NB4 (cell line): Measurements from ENCODE around the gene MAPK8IP3.

ENCODE experiments used
- DNase-seq: peaks from one replicate; pipeline ENCODE4 v3.0.0; 2010; ENCODE audit warnings: low read depth
- H3K4me3 ChIP-seq: one replicate; pipeline ENCODE4 v1.5.1; 2011; ENCODE audit warnings: mild to moderate bottlenecking, low read depth, low read length, moderate library complexity
- CTCF ChIP-seq: IDR thresholded peaks from one replicate; pipeline ENCODE4 v1.5.1; 2012; ENCODE audit warnings: low read depth, low read length
- MYC ChIP-seq: IDR thresholded peaks from 2 replicates; pipeline ENCODE4 v1.6.1; 2011; ENCODE audit warnings: low read depth, low read length
- POLR2A ChIP-seq: IDR thresholded peaks from 2 replicates; pipeline ENCODE4 v1.6.1; 2011; ENCODE audit warnings: mild to moderate bottlenecking; ENCODE audit not compliant: insufficient read length; ENCODE audit errors: extremely low read depth
- TF ChIP-seq, protein P1 (sequence below): IDR thresholded peaks from 2 replicates; pipeline ENCODE4 v1.6.1; 2011; ENCODE audit warnings: low read depth, low read length

The MAPK8IP3 gene

DNA sequence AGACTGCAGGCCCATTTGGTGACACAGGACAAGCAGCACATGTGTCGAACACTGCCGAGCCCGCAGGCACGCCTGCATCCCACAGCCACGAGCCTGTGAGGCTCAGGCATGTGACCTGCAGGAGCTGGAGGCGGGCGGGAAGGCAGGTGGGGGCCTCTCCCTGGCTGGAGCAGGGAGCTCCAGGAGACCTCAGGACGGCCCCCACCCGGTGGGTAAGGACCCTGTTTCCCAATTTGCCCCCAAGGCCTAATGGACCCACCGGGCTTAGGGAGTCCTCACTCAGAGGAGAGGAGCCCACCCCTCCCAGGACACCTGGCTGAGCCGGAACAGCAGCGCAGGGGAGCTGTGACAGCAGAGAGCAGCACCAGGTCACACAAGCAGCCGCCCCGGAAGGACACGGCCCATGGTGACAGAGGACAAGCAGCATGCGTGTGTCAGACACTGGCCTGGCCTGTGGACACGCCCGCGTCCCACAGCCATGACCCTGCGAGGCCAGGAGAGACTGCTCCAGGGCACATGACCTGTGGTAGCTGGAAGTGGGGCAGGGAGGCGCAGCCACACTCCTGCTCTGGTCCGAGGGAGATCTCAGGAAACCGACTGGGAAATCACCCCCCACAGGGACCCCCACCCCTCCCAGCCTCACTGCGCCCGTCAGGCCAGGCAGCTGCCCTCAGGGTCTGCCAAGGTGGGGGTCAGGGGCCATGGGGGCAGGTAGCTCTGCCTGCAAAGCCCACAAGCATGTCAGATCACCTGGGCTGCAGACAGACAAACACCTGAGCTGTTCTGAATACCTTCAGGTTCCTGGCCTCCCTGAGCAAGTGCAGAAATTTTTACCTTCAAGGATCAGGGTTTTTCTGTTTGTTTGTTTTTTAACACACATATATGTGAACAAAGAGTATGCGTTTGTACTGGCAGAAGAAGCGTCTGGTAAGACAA is 74.0 kb downstream of the MAPK8IP3 start:
- H3K4me3 ChIP-seq = no peak overlapping the region
- TF ChIP-seq, protein P1, sequence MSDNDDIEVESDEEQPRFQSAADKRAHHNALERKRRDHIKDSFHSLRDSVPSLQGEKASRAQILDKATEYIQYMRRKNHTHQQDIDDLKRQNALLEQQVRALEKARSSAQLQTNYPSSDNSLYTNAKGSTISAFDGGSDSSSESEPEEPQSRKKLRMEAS = no peak
- TF ChIP-seq MYC (no peak), CTCF (no peak), POLR2A (no peak)
- DNase-seq = no peak

DNA sequence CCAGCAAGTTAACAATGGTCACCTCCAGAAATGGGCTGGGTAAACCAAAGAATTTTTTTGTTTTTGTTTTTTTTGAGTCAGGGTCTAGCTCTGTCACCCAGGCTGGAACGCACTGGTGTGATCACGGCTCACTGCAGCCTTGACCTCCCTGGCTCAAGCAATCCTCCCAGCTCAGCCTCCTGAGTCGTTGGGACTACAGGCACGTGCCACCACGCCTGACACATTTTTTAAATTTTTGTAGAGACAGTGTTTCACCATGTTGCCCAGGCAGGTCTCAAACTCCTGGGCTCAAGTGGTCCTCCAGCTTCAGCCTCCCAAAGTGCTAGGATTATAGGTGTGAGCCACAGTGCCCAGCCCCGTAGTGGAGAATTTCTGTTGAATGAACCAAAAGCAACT is 74.7 kb downstream of the MAPK8IP3 start:
- no peak for DNase-seq
- TF ChIP-seq CTCF (no peak), POLR2A (no peak), MYC (no peak)
- TF ChIP-seq, protein P1 = no peak
- no peak overlapping the region for H3K4me3 ChIP-seq

DNA sequence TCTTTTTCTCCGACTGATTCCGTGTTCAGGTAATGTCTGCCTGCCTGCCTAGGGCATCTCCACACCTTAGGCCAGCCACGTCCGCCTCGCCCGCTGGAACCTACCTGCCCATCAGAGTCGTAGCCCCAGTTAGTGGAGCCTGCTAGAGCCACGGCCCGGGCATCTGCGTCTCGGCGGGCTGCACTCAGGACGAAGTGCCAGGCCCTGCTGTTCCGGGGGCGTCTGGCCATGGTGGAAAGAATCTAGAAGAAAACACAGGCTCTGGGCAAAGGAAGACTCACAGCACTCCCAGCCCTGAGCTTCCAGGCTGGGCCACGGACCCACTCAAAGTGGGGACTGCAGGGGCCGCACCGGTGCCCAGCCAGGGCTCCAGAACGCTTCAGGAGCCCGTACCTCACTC is 75.3 kb downstream of the MAPK8IP3 start:
- peak overlapping the region; percentile 63 for H3K4me3 ChIP-seq
- no peak for DNase-seq
- TF ChIP-seq CTCF (no peak), MYC (no peak), POLR2A (no peak)
- TF ChIP-seq, protein P1 = no peak

GRCh38 chr16:1781758-1782407 is 75.9 kb downstream of the MAPK8IP3 start:
- no peak for TF ChIP-seq POLR2A
- TF ChIP-seq, protein P1 = no peak
- no peak for TF ChIP-seq CTCF
- no peak for TF ChIP-seq MYC
- peak; percentile 36 for DNase-seq
- H3K4me3 ChIP-seq = peak overlapping the region; percentile 63

DNA sequence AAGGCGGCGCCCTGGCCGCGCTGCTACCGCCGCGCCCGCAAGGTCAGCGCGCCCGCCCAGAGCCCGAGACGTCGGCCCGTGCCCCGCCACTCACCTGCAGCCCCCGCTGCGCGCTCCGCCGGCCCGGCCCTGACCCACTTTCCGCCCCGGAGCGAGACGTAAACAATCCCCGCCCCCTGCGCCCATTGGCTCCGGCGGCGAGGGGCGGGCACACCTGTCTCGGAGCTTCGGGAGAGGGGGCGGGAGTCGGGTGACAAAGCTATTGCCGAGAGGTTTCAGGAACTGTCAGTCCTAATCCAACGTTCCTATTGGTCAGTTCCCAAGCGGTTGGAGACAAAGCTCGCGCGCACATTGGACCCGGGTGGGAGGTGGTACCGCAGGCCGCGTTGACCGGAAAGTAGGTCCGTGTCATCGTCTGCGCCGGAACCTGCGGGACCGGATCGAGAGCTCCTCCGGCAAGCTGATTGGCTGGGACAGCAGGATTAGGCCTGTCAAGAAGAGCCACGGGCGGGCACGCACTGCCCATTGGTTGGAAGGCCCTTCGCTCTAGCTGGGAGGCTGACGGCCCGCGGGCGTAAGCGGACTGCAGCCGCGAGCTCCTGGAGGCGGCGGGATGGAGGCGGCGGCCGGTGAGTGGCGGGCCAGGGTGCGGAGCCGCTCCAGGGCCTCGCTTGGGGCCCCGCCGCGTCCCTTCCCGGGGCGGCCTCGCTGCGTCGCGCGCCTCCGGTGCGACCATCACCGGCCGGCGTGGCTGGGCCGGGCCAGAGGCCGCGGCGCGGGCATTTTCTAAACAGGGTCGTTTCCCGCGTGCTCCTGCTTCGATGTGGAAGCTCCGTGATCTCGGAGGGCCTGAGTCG is 76.6 kb downstream of the MAPK8IP3 start, which contains the start of the genes NUBP2 and SPSB3:
Gene NUBP2 (plus strand): TSS at position 553 of the 857 bp plus-strand sequence. CDS start 61 bp downstream, at position 614.
Gene SPSB3 (minus strand): TSS at position 164 of the 857 bp plus-strand sequence. CDS start 1,088 bp downstream, outside the sequence.
- TF ChIP-seq POLR2A (peak; percentile 35), CTCF (no peak), MYC (peak; percentile 50; the same call in 1 of the 2 replicates)
- TF ChIP-seq, protein P1 = peak; percentile 31; the same call in 1 of the 2 replicates
- DNase-seq = peak; percentile 99
- peak within 1 kb of the TSS; percentile 87 for H3K4me3 ChIP-seq
